Germinal center (tissue), 1 donor: ENCODE data around the gene PWP1.

Experiments
- DNase-seq: peaks from one replicate; pipeline ENCODE4 v3.0.0; 2012; ENCODE audit warnings: mixed read lengths, low spot score

PWP1 gene

DNA sequence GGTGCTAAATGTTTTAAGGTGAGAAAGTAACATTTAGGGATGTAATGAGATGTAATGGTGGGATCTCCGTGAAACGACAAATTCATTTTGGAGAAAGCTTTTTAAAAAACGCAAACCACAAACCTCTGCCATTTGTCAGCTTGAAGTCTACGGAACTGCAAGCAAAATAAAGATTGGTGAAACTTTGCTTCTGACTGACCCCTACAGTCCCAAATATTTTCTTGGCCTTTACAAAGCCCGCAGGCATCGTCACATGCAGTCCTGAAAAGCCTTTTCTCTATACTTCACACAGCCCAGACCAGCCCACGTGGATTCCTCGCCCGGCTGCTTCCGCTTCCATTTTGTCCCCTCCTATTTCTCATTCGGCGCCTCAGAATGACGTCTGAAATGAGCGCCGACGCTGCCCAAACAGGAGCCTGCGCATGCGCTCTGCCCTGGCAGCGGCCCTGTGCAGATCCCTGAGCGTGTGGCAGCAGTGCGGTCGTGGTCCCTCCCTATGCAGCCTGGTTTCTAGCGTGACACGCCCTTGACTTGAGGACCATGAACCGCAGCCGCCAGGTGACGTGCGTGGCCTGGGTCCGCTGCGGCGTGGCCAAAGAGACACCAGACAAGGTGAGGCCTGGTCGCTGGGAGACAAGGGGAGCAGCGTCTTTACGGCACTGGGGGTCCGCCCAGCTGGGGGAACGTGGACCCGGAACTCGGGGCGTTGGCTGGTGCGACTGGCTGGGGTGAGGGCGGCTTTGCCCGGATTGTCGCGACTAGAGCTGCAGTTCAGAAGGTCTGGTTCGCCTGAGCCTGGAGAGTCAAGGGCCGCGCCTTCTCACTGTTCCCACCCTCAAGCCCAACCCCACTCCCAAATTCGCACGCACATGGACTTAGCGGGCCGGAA is at the start of gene PWP1:
TSS of gene PWP1 (plus strand) at position 440 of the 889 bp plus-strand sequence. CDS start at position 541, 101 bp downstream.
- DNase-seq: peak; percentile 96

DNA sequence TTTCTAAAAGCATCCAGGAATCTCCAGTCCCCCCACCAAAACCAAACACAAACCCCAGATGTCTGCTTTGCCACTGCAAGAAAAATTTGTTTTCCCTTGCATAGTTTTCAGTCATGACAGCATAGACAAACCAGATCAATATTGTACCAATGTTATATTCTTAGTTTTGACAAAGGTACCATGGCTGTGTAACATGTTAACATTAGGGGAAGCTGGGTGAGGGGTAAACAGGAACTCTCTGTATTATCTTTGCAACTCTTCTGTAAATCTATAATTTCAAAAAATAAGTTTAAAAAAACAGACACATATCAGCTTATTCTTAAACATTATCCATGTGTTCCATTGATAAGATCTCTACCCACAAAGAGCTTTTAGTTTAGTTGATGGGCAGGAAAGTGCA is 44.4 kb upstream of the PWP1 start:
- no peak for DNase-seq

DNA sequence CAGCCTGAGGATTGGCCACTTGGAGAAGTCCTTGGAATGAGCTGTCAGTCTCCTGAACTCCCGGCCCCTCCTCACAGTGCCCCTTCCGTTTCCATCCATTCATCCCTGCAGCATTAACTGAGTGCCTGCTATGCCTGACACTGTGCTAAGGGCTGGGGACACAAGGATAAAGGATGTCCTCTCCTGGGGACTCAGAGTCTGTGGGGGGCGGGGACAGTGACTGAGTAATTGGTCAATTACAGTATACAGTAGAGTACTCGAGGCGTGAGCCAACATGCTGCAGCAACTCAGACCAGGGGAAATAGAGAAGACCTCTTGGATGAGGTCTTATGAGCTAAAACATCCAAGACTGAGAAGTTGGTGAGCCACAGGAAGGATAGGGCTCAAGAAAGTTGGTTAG is 43.4 kb upstream of the PWP1 start:
- no peak for DNase-seq

DNA sequence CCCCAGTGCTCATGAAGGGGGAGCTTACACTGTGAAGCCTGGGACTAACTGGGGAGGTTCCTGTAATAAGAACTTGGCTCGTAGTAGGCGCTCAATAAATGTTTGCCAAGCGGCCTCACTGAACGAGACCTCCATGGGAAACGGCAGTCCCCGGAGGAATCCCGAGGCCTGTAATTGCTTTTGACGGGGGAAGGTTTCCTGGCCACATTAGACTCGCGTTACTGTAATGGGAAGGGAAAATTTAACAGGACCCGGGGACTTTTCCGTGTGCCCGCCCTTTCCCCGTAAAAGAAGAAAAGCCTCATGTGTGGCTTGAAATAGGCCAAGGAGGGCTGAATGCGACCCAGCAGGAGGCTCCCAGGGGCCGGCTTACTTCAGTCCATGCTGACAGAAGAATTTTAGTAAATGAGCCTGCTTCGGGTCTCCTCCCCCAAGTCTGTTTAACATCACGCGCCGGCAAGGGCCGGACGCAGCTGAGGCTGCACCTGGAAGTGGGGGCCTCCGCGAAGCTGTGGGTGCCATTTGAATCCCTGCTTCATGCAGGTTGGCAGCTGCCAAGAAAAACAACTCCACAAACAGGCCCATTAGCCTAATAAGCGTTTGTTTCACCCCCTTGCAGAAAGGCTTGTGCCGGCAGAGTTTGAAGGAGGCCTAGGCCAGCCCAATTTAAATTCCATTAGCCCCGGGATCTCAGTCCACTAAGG is 39.8 kb upstream of the PWP1 start:
- DNase-seq: no peak

DNA sequence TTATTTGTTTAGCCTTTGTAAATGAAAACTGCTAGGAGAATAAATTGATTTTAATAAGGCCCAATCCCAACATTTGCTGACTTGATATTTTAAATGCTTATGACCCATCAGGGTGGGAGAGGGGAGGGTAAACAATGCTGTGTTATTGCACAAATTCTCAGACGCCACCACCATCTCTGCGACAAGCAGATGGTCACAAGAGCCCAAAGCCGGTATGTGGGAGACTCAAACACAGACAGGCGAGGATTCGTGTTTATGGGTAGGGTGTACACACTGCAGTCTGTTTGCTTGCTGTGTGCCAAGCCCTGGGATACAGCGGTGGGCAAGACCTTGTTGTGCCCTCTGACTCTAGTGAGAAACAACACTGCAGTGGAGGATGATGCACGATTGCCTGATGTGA is 39.2 kb upstream of the PWP1 start:
- DNase-seq: no peak

DNA sequence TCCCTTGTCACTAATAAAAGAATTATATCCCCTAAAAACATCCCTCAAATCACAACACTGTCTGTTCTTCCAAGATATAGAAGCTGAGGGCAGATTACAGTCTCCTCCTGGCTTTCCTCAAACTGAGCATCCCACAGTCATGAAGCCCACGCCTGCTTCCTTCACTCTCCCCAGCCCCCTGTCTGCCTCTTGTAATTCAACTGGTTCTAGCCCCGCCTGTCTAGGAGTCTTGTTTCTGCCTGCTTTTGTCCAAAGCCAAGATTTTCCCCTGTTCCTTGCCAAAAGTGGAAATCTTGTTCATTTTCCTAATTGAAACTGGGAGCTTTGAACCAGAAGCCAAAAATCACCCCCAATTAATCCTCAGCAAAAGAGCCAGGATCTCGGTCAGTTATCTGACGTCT is 35.9 kb upstream of the PWP1 start:
- DNase-seq: no peak

DNA sequence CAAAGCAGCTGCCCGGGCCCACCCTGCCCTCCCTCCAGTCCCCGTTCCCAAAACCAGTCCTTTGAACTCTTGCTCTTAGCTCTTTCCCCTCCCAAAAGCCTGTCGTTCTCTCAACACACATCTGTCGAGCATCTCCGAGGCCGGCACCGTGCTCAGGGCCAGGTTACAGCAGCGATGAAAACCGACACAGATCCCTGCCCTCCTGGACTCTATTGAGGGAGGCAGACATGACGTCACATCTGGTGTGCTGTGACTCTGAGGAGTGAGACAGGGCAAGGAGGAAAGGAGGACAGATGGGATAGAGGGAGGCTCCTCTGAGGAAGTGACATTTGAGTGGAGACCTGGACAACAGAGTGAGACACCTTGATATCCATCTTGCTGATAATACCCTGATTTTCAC is 34.6 kb upstream of the PWP1 start:
- DNase-seq: no peak

DNA sequence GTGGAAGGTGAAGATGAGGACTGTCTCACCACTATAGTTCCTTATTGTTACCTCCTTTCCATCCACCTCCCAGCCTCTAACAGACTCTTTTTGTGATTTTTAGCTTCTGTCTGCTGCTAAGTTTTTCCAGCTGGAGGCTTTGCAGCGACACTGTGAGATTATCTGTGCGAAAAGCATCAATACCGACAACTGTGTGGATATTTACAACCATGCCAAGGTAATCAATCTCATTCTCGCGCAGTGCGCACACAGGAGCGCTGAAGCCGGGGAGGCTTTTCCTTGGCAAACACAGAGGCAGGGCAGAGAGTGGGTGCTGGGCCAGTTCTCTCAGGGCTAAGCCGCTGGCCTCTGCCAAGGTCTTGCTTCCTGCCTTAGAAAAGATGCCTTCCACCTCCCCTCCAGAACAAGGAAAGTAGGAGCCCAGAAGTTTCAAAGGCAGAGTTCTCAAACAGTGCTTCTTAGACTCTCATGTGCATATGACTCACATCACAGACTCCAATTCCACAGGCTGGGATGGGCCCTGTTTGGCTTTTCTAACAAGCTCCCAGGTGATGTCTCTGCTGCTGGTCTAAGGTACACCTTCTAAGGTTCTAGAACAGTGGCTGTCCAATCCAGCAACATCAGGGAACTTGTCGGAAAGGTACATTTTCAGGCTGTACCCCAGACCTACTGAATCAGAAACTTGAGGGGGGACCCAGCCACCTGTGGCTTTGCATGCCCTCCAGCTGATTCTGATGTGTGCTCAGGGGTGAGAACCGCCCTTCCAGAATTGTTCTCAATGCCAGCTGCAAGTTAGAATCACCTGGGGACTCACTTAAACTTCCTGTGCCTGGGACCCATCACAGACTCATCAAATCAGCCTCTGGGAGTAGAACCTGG is 33.8 kb upstream of the PWP1 start:
- DNase-seq: no peak

DNA sequence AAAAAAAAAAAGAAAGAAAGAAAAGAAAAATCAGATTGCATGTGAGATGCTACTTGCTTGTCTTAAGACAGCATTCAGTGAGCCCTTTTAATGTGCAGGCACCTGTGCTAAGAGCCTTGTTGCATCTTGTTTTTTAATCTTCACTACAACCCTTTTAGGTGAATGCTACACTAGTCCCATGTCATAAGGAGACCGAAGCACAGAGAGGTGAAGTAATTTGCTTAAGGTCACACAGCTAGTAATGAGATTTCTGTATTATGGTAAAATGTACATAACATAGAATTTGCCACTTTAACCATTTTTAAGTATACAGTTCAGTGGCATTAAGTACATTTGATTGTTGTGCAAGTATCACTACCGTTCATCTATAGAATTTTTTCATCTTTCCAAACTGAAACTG is 32.1 kb upstream of the PWP1 start:
- no peak for DNase-seq

DNA sequence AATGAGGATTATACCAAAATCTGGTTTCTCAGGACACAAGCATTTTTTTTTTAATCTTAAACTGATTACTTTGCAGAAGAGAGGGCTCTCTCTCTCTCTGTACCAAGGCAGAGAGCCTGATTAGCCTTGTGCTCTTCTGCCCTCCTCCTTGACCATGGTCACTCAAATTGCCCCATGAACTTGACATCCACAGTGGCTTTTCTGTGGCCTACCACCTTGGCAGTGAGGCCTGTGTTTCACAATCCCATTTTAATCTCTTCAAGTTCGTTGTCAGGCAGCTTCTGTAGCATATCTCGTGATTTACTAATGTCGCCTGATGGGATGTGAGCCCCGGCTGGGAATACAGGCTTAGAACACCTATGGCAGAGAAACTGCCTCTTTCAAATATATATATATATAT is 30.7 kb upstream of the PWP1 start:
- no peak for DNase-seq

DNA sequence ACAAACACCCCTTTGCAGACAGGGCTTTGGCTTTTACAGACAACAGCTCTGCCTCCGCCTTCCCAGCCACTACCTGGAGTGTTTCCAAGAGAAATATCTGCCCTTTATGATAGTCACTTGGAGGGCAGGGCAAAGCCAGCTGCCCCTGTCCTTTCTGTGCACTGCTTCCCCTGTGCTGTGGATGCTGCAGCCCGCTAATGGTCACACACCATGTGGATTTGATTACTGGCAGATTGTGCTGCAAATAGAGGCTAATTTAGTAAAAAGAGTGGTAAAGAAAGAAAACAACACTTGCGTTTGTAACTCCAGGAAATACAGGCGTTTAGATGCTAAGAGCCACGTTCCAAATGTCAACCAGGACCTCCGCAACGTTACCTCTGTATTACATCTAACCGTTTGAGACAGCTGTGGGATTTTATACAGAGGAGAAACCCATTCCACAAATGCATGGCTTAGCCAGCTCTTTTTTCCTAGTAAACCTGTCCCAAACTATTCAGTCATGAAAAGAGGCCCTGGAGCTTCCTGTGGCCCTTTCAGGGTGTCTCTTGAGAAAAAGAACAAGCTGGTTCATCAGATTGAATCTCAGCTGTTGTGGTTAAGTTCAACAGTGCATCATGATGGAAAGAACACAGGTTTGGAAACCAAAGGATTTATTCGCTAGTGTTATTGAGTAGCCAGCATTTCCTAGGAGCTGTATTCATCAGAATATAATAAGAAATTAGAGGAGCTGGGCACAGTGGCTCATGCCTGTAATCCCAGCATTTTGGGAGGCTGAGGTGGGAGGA is 30.1 kb upstream of the PWP1 start:
- DNase-seq: no peak

DNA sequence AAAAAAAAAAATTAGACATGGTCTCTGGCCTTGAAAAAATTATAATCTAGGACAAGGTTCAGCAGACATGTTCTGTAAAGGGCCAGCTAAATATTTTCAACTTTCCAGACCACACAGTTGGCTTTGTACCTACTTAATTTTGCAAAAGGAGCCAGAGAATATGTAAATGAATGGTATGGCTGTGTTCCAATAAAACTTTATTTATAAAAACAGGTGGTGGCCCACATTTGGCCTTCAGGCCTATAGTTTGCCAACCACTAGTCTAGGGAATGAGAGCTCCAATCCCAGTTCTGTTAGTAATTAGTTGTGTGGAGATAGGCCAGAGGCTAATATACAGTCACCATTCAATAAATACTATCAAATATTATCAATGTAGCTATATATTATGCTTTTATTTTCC is 29.3 kb upstream of the PWP1 start:
- no peak for DNase-seq

DNA sequence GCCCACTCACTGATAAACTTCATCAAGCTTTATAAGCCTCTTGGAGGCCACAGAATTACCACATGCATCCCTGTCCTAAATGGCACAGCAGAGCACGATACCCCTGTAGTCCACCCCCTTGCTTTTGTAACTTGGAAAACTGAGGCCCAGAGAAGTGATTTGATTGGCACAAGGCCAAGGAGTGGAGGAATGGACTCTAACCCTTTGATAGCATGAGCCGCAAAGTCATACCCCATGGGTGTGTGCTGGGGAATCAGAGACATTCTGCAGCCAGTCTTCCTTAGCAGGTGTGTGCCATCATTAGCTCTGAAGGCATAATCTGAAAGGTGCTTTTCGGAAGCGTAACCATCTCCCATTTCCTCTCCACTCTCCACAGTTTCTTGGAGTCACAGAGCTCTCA is 28.5 kb upstream of the PWP1 start:
- DNase-seq: no peak

DNA sequence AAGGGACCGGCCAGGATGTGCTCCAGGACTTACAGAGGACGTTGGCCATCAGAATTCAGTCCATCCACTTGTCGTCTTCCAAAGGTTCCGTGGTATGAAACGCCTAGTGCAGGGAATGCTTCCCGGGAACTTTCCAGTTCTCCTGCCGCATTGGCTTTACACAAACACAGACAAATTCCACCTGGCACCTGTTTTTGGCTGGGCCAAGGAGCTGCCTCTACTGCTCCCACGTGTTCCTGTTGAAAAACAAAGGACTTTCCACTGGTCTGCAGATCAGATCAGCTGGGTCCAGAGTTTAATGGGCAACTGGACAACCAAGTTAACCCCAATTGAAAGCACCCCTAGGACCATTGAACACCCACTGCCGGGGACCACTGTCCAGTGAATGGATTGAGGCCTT is 28.0 kb upstream of the PWP1 start:
- DNase-seq: no peak

DNA sequence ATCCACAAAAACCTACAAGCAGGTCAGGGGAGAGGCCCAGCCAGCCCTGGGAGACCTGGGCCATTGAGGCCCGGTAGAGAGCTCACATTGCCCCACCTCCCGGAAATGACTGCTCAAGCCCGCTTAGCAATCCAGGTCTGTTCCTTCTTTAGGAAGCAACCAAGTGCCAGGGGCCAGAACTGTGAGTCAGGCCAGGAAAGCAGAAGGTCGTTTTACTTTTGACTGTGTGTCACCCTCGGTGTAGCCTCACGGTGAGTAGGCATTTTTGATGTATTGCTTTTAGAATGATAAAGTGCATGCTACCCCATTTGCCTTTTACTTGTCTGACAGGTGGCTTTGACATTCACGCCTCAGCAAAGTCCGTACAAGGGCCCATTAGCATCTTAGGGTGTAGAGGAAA is 25.4 kb upstream of the PWP1 start:
- DNase-seq: no peak

DNA sequence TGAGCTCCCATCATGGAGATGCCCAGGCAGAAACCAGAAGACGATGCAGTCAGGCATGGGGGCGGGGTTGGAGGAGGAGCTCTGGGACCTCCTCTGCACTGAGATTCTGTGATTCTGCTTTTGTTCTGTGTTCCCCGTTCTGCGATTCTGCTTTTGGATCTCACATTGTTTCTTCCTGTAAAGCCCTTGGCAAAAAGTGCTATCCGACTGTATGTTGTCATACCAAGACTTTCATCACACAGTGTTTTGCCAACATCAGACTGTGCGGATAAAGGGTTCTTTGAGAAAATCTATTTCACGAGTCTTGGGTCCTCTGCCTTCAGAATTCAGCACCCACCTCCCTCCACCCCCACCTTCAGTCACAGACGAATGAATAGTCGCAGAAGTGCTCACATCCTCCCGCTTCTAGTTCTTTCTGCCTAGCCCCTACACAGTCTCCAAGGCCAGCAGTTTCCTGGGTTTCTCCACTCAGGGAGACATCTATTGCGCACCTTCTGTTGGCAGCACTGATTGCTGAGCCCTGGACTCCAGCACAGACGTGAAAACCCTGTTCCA is 24.7 kb upstream of the PWP1 start:
- DNase-seq: no peak

DNA sequence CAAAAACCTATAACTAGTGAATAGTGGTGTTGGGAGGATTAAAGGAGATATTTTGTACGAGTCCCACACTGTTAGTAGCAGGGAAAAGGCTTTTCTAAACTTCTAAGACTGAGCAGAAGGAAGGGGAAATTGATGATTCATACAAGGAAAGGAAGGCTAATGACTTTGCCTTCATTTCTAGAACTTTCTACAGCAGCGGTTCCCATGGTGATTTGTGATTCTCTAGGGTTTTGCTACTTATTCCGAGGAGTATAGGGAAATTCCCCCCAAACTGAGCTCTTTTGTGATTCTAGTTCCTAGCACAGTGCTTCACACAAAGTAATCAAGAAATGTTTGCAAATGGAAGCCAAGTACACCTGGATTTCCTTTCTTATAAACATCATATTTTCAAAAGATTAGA is 23.8 kb upstream of the PWP1 start:
- no peak for DNase-seq

DNA sequence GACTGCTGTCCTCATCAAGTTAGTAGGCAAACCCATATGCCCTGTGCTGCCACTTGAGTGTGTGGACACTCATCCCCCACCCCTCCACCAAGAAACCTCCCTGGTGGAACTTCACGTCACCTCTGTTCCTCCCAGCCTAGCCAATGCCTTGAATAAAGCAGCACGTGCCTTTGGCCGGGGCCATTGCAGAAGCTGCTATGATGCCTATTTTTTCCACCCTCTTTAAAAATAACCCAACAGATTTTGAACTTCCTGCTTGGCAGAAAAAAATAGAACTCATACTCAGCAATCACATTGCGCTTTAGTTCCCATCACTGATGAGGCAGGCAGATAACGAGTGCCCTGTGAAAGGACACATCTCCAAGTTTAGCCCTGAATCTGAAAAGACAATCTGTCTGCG is 23.1 kb upstream of the PWP1 start:
- no peak for DNase-seq

DNA sequence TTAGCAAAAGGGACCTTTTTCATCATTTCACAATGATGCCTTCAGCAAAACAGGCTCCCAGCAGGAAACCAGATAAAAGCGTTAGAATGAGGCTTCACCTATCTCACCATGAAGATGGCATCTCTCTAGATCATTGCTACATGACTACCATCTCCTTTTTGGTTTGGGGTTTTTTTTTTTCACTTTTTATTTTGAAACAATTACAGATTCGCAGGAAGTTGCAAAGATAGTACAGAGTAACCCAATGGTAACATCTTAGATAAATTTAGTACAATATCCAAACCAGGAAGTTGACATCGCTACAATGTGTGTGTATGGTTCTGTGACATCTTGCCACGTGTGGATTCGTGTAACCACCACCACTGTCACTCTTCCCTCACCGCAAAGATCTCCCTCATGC is 22.3 kb upstream of the PWP1 start:
- no peak for DNase-seq

DNA sequence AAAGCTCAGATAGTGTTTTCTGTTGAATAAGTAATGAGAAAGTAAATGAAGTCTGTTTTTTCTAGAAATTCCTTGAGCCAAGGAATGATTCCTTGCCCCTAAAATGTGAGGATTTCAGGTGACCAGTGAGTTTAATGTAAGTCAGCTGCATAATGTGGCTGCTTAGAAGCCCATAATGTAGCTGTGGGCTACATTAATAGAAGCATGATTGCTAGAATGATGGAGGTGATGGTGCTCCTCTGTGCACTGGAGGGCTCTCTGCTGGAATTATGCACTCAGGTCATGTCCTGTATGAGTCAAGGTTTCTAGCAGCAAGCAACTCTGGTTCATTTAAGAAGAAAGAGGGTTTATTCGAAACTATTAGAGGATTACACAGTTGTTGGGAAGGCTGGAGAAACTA is 19.6 kb upstream of the PWP1 start:
- no peak for DNase-seq

DNA sequence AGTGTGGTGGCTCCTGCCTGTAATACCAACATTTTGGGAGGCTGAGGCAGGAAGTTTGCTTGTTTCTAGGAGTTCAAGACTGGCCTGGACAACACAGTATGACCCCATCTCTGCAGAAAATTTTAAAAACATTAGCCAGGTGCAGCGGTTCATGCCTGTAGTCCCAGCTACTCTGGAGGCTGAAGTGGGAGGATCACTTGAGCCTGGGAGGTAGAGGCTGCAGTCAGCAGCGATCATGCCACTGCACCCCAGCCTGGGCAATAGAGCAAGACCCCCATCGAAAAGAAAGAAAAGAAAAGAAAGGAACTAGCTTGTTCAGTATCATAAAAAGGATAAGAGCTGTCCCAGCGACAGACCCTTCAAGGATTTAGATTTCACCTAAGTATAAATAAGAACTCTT is 18.1 kb upstream of the PWP1 start:
- no peak for DNase-seq
